Vagina (tissue), 2 donors: ENCODE data around the gene SLC31A2. TPM values are rescaled to one million over a fixed set of nuclear protein-coding genes. Genes with fewer than 3 reads are reported as not detected.

Source experiments
- DNase-seq, 2 donors: peaks; one replicate each; pipeline ENCODE4 v3.0.0-alpha.2; 2017; ENCODE audit errors: extremely low spot score in 2 of 2
- H3K27ac ChIP-seq: fragments of 200-600 bp; sonication (generic); one replicate; pipeline ENCODE4 v1.5.1; 2019
- H3K27me3 ChIP-seq: fragments of 200-600 bp; sonication (generic); one replicate; pipeline ENCODE4 v1.5.1; 2019
- H3K36me3 ChIP-seq, 2 donors: fragments of 200-600 bp; sonication (generic); one replicate each; pipeline ENCODE4 v1.5.1; 2017 to 2019
- H3K4me1 ChIP-seq: fragments of 200-600 bp; sonication (generic); one replicate; pipeline ENCODE4 v1.5.1; 2019
- H3K4me3 ChIP-seq, 2 donors: fragments of 200-600 bp; sonication (generic); 1 replicate in 1 of 2; 2 replicates in 1 of 2; pipeline ENCODE4 v1.5.1; 2016 to 2019
- H3K9me3 ChIP-seq: fragments of 200-600 bp; sonication (generic); one replicate; pipeline ENCODE4 v1.5.1; 2019
- POLR2A ChIP-seq, 2 donors: fragments of 450-650 bp; IDR thresholded peaks; one replicate each; pipeline ENCODE4 v1.6.1; 2017; ENCODE audit warnings: antibody characterized with exemption in 2 of 2, mild to moderate bottlenecking in 2 of 2, moderate library complexity in 2 of 2
- POLR2AphosphoS5 ChIP-seq, 2 donors: sonication (generic); formaldehyde crosslinking; IDR thresholded peaks; one replicate each; pipeline ENCODE4 v1.9.0; 2017; ENCODE audit warnings: antibody characterized with exemption in 2 of 2, mild to moderate bottlenecking in 2 of 2, low read depth in 1 of 2; ENCODE audit not compliant: insufficient read depth in 1 of 2
- intact Hi-C: fragments of 100-400 bp; cut with DNase I; formaldehyde crosslinking; loops from one replicate; pipeline ENCODE4 v1.15.1; 2023
- total RNA-seq: library from RNA; depleted of rRNA; stranded (reverse); fragments of >200 nt; gene quantifications from one replicate; pipeline ENCODE4 v1.2.3, GENCODE V29; 2016
- TF ChIP-seq, protein P1 (sequence below), 3 experiments: fragments of 450-650 bp in 2 of 3; fragments of 200-600 bp in 1 of 3; sonication (generic) in 1 of 3; IDR thresholded peaks; one replicate each; pipeline ENCODE4 v1.5.1; 2017 to 2019; ENCODE audit warnings: antibody characterized with exemption in 3 of 3, mild to moderate bottlenecking in 2 of 3, moderate library complexity in 2 of 3

The SLC31A2 gene
- total RNA-seq, 1 donor from 2014 or later = 11.5 TPM

DNA sequence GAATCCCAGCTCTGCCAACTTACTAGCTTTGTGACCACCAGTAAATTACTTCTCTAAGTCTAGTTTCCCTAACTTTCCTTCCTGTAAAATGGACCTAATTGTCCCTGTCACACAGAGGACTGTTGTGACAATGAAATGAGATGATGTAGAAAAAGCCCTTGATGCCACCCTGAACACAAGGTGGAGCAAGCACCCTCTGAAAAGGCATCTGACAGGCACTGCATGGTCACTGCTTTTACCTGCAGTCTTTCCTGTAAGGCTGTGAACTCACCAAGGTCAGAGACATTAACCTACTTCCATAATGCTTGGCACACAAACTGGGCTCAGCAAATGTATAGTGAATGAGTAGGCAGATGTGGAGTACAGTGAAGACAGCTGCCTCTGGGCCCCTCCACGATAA, 6.1 kb downstream of the SLC31A2 start:
- no peak overlapping the region for H3K4me3 ChIP-seq
- intact Hi-C loops = no loop called here
- DNase-seq = no peak
- no peaks in the 10 kb centered on the region for H3K9me3 ChIP-seq
- H3K4me1 ChIP-seq = peaks cover 30% of the 10 kb centered on the region
- TF ChIP-seq POLR2A (IDR thresholded peaks at IDR 0.05) (no peak), POLR2AphosphoS5 (IDR thresholded peaks at IDR 0.05; ENCODE audit: insufficient read depth in 1 of 2, low read depth in 1 of 2) (no peak)
- TF ChIP-seq, protein P1, sequence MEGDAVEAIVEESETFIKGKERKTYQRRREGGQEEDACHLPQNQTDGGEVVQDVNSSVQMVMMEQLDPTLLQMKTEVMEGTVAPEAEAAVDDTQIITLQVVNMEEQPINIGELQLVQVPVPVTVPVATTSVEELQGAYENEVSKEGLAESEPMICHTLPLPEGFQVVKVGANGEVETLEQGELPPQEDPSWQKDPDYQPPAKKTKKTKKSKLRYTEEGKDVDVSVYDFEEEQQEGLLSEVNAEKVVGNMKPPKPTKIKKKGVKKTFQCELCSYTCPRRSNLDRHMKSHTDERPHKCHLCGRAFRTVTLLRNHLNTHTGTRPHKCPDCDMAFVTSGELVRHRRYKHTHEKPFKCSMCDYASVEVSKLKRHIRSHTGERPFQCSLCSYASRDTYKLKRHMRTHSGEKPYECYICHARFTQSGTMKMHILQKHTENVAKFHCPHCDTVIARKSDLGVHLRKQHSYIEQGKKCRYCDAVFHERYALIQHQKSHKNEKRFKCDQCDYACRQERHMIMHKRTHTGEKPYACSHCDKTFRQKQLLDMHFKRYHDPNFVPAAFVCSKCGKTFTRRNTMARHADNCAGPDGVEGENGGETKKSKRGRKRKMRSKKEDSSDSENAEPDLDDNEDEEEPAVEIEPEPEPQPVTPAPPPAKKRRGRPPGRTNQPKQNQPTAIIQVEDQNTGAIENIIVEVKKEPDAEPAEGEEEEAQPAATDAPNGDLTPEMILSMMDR (IDR thresholded peaks at IDR 0.05) = no peak
- H3K27me3 ChIP-seq = no peaks in the 10 kb centered on the region
- peaks cover 0 to 28% of the 10 kb centered on the region in 2 donors for H3K36me3 ChIP-seq
- no peak overlapping the region for H3K27ac ChIP-seq

DNA sequence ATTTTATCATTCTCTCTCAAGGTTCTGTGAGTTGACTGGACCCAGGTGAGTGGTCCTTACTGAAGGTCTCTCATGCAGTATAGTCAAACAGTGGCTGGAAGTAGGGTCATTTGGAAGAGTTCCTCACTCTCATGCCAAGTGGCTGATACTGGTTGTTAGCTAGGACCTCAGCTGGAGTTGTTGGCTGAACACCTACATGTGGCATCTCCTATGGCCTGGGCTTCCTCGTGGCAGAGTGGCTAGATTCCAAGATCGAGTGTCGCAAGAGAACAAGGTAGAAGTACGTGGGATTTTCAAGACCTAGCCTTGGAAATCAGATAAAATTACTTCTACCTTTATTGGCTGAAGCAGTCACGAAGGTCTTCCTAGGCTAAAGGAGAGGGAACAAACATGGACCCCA, 7.6 kb downstream of the SLC31A2 start:
- H3K36me3 ChIP-seq = peaks cover 0 to 44% of the 10 kb centered on the region in 2 donors
- DNase-seq = no peak
- intact Hi-C loops = no loop called here
- no peaks in the 10 kb centered on the region for H3K27me3 ChIP-seq
- H3K4me1 ChIP-seq = peaks cover 17% of the 10 kb centered on the region
- H3K9me3 ChIP-seq = no peaks in the 10 kb centered on the region
- TF ChIP-seq POLR2AphosphoS5 (IDR thresholded peaks at IDR 0.05; ENCODE audit: insufficient read depth in 1 of 2, low read depth in 1 of 2) (no peak), POLR2A (IDR thresholded peaks at IDR 0.05) (no peak)
- TF ChIP-seq, protein P1 (IDR thresholded peaks at IDR 0.05) = no peak
- no peak overlapping the region for H3K27ac ChIP-seq
- H3K4me3 ChIP-seq = no peak overlapping the region

DNA sequence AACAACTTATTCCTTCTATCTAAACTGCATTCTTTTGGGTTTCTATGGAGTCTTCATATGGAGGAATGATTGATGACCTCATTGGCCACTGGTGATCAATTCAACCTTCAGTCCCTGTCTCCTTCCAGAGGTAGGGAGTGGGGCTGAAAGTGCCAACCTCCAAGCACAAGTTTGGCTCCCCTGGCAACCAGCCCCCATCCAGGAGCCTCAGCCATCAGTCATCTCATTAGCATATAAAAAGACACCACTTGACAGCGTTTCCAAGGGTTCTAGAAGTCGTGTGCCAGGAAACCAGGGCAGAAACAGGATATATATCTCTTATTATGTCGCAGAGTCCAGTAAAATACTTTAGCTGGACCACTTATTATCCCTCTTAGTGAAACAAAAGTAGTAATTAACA, 9.8 kb downstream of the SLC31A2 start:
- Histone ChIP-seq H3K36me3 (peaks cover 0 to 53% of the 10 kb centered on the region in 2 donors), H3K4me3 (no peak overlapping the region), H3K4me1 (no peaks in the 10 kb centered on the region), H3K27me3 (no peaks in the 10 kb centered on the region), H3K9me3 (no peaks in the 10 kb centered on the region), H3K27ac (no peak overlapping the region)
- DNase-seq = no peak
- TF ChIP-seq POLR2A (IDR thresholded peaks at IDR 0.05) = no peak
- TF ChIP-seq, protein P1 (IDR thresholded peaks at IDR 0.05) = no peak
- TF ChIP-seq POLR2AphosphoS5 (IDR thresholded peaks at IDR 0.05; ENCODE audit: insufficient read depth in 1 of 2, low read depth in 1 of 2) = no peak
- intact Hi-C loops = no loop called here

DNA sequence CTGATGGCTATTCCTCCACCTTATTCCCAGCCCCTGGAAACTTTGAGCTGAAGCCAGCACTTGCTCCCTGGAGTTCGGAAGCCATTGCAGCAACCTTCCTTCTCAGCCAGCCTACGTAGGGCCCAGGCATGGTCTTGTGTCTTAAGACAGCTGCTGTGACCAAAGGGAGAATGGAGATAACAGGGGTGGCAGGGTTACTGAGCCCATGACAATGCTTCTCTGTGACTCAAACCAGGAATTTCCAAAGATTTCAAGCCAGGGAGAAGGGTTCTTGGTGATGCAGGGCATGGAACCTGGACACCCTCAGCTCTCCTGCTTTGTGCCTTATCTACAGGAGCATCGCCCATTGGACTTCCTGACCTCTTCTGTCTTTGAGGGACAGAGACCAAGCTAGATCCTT, 12.2 kb downstream of the SLC31A2 start:
- H3K27ac ChIP-seq = no peak overlapping the region
- no peaks in the 10 kb centered on the region for H3K9me3 ChIP-seq
- no peaks in the 10 kb centered on the region for H3K4me1 ChIP-seq
- DNase-seq = no peak
- H3K27me3 ChIP-seq = no peaks in the 10 kb centered on the region
- H3K36me3 ChIP-seq = peaks cover 0 to 67% of the 10 kb centered on the region in 2 donors
- intact Hi-C loops = no loop called here
- H3K4me3 ChIP-seq = no peak overlapping the region
- TF ChIP-seq, protein P1 (IDR thresholded peaks at IDR 0.05) = no peak
- no peak for TF ChIP-seq POLR2AphosphoS5 (IDR thresholded peaks at IDR 0.05; ENCODE audit: insufficient read depth in 1 of 2, low read depth in 1 of 2)
- no peak for TF ChIP-seq POLR2A (IDR thresholded peaks at IDR 0.05)

DNA sequence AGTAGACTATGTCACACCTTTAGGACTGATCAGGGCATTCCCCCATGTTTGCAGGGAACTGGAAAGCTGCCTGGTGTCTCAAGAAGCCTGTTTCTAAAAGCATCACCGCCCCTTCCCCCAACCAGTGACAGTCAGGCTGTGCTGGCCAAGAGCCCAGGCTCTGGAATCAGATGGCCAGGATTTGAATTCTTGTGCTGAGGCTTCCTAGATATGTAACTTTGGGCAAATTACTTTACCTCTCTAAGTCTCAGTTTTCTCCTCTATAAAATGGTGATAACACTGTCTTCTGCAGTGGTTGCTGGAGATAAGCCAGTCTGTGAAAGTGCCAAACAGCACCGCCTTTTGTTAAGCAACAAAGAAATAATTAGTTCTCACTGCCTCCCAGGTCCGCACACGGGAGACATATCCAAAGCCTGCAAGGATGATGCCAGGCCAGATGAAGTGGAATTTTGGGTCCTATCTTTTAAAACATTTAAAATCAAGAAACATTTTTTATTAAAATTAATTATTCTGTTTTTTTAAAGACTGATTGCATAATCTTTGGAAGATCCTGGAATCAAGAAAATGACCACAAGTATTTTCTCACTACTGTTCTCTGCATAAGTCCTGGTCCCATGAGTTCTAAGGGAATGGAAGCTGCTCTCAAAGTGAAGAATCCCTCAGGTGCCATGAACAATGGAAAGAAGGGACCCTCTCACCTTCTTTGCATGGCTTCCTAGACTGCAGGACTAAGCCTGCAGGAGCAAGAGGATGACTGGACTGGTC, 13.9 kb downstream of the SLC31A2 start:
- no peak for DNase-seq

More for the DNA sequence above, 13.9 kb downstream of the SLC31A2 start:
- Histone ChIP-seq H3K27me3 (no peaks in the 10 kb centered on the region), H3K4me3 (no peak overlapping the region), H3K27ac (no peak overlapping the region), H3K36me3 (peaks cover 0 to 70% of the 10 kb centered on the region in 2 donors), H3K9me3 (no peaks in the 10 kb centered on the region), H3K4me1 (no peaks in the 10 kb centered on the region)
- intact Hi-C loops = no loop called here
- TF ChIP-seq POLR2AphosphoS5 (IDR thresholded peaks at IDR 0.05; ENCODE audit: insufficient read depth in 1 of 2, low read depth in 1 of 2) = no peak
- TF ChIP-seq, protein P1 (IDR thresholded peaks at IDR 0.05) = no peak
- no peak for TF ChIP-seq POLR2A (IDR thresholded peaks at IDR 0.05)
